IPS DF 6.9 (cell line): Measurements from ENCODE around the gene ANKRD28.
"Not testable (repeated sequence)": the region's sequence is repeated elsewhere in the genome, so short reads cannot be mapped to it uniquely, and the experiment has no call there.

Experiments
- DNase-seq: peaks from one replicate; pipeline ENCODE4 v3.0.0-alpha.2; 2013; ENCODE audit warnings: low read depth, low spot score
- H3K27ac ChIP-seq: one replicate; pipeline ENCODE4 v1.5.1; 2013; ENCODE audit warnings: low read length, control low read depth
- H3K27me3 ChIP-seq: 2 replicates; pipeline ENCODE4 v1.6.1; 2013; ENCODE audit warnings: mild to moderate bottlenecking, low read length; ENCODE audit not compliant: control insufficient read depth, insufficient read depth
- H3K36me3 ChIP-seq: 2 replicates; pipeline ENCODE4 v1.6.1; 2013; ENCODE audit warnings: low read length; ENCODE audit not compliant: control insufficient read depth, insufficient read depth
- H3K4me1 ChIP-seq: 2 replicates; pipeline ENCODE4 v1.6.1; 2013; ENCODE audit warnings: low read length; ENCODE audit not compliant: control insufficient read depth, insufficient read depth
- H3K4me3 ChIP-seq: 2 replicates; pipeline ENCODE4 v1.5.1; 2013; ENCODE audit warnings: mild to moderate bottlenecking, low read length
- H3K9me3 ChIP-seq: 2 replicates; pipeline ENCODE4 v1.6.1; 2013; ENCODE audit warnings: low read length, inconsistent platforms; ENCODE audit not compliant: control insufficient read depth, insufficient read depth
- WGBS: extraction: QIAGEN DNeasy Blood & Tissue Kit; methylation state at CpG from one replicate; pipeline ENCODE4 v1.1.7; 2013; ENCODE audit warnings: mixed read lengths, missing lambda C conversion rate; ENCODE audit not compliant: insufficient read length, insufficient coverage; 5-methylcytosine and 5-hydroxymethylcytosine counted together

ANKRD28 gene

GRCh38 chr3:15797642-15798303 lies at the start of gene ANKRD28:
Gene ANKRD28, minus strand, starts transcription at chr3:15797979. Its CDS starts 1,458 bp downstream, at chr3:15796521.
- DNase-seq: no peak
- no peaks in the 10 kb centered on the region for H3K27me3 ChIP-seq
- H3K4me1 ChIP-seq: peaks cover 5% of the 10 kb centered on the region; the same call in 1 of the 2 replicates
- no peak within 1 kb of the TSS for H3K27ac ChIP-seq
- H3K4me3 ChIP-seq: no peak within 1 kb of the TSS
- no peaks in the 10 kb centered on the region for H3K36me3 ChIP-seq
- H3K9me3 ChIP-seq: no peaks in the 10 kb centered on the region
- no CpG with 5 or more reads among the region's 6 CpGs for WGBS

DNA sequence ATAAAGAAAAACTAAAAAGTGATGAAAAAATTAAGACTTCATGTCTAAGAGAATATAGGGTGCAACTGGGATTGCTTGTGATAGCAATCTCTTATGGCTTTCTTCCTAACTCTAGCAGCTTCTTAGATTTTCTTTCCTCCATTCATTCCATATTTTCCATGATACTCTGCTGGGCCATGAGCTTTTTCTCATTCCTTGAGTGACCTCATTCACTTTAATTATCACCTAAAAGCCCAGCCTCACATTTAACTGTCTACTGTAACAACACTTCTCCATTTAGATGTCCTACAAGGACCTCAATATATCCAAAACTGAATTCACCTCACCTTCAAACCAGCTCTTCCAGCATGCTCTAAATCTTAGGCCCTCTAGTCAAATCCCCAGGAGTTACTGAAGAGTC lies 49.5 kb upstream of the ANKRD28 start:
- no peak overlapping the region for H3K4me3 ChIP-seq
- H3K27me3 ChIP-seq: no peaks in the 10 kb centered on the region
- no peak for DNase-seq
- H3K27ac ChIP-seq: no peak overlapping the region
- no peaks in the 10 kb centered on the region for H3K9me3 ChIP-seq
- no peaks in the 10 kb centered on the region for H3K36me3 ChIP-seq
- no peaks in the 10 kb centered on the region; the same call in 1 of the 2 replicates for H3K4me1 ChIP-seq

GRCh38 chr3:15846606-15847005 lies 48.8 kb upstream of the ANKRD28 start:
- Histone ChIP-seq H3K27me3 (no peaks in the 10 kb centered on the region), H3K4me1 (no peaks in the 10 kb centered on the region; the same call in 1 of the 2 replicates), H3K9me3 (no peaks in the 10 kb centered on the region), H3K27ac (no peak overlapping the region), H3K36me3 (no peaks in the 10 kb centered on the region), H3K4me3 (no peak overlapping the region)
- no peak for DNase-seq

- Histone ChIP-seq H3K4me3 (no peak overlapping the region), H3K9me3 (no peaks in the 10 kb centered on the region), H3K27ac (no peak overlapping the region), H3K36me3 (no peaks in the 10 kb centered on the region), H3K27me3 (no peaks in the 10 kb centered on the region), H3K4me1 (no peaks in the 10 kb centered on the region; the same call in 1 of the 2 replicates)
- no peak for DNase-seq
- WGBS: no CpG with 5 or more reads among the region's 3 CpGs
These were observed 47.7 kb upstream of the ANKRD28 start for GRCh38 chr3:15845475-15845874.

DNA sequence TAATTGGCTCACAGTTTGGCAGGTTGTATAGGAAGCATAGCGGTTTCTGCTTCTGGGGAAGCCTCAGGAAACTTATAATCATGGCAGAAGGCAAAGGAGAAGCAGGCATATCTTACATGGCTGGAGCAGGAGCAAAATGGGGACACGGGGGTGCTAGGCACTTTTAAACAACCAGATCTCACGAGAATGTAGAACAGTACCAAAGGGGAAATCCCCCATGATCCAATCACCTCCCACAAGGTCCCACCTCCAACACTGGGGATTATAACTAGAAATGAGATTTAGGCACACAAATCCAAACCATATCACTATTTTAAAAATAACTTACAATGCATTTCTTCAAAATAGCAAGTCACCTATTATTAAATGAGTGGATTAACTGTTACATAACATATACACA lies 47.1 kb upstream of the ANKRD28 start:
- no peaks in the 10 kb centered on the region for H3K36me3 ChIP-seq
- no peak for DNase-seq
- H3K4me3 ChIP-seq: no peak overlapping the region
- no CpG with 5 or more reads among the region's 3 CpGs for WGBS
- H3K4me1 ChIP-seq: no peaks in the 10 kb centered on the region; the same call in 1 of the 2 replicates
- H3K27ac ChIP-seq: no peak overlapping the region
- no peaks in the 10 kb centered on the region for H3K9me3 ChIP-seq
- no peaks in the 10 kb centered on the region for H3K27me3 ChIP-seq

DNA sequence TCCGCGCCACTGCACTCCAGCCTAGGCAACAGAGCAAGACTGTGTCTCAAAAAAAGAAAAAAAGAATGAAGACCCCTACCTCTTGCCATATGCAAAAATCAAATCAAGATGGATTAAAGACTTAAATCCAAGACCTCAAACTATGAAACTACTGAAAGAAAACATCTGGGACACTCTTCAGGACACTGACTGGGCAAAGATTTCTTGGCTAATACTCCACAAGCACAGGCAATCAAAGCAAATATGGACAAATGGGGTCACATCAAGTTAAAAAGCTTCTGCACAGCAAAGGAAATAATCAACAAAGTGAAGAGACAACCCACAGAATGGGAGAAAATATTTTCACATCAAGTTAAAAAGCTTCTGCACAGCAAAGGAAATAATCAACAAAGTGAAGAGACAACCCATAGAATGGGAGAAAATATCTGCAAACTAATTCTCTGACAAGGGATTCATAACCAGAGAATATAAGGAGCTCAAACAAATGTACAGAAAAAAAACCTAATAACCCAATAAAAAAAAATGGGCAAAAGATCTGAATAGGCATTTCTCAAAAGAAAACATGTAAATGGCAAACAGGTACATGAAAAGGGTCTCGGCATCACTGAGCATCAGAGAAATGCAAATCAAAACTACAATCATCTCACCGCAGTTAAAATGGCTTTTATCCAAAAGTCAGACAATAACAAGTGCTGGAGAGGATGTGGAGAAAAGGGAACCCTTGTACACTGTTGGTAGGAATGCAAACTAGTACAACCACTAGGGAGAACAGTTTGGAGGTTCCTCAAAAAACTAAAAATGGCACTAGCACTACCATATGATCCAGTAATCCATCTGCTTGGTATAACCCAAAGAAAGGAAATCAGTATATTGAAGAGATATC lies 43.6 kb upstream of the ANKRD28 start:
- not testable (repeated sequence) for H3K36me3 ChIP-seq, H3K4me1 ChIP-seq, H3K9me3 ChIP-seq, H3K4me3 ChIP-seq, DNase-seq, H3K27me3 ChIP-seq, H3K27ac ChIP-seq
- no CpG with 5 or more reads among the region's 4 CpGs for WGBS

DNA sequence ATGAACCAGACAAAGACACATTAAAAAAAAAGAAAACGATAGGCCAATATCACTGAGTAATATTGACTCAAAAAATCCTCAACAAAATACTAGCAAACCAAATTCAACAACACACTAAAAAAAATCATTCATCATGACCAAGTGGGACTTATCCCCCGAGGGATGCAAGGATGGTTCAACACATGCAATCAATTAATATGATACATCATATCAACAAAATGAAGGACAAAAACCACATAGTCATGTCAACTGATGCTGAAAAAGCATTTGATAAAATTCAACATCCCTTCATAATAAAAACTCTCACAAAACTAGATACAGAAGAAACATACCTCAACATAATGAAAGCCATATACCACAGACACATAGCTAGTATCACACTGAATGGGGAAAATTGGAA lies 41.8 kb upstream of the ANKRD28 start:
- no peaks in the 10 kb centered on the region for H3K9me3 ChIP-seq

GRCh38 chr3:15831927-15832326 lies 34.1 kb upstream of the ANKRD28 start:
- Histone ChIP-seq H3K9me3 (no peaks in the 10 kb centered on the region), H3K27me3 (no peaks in the 10 kb centered on the region), H3K36me3 (no peaks in the 10 kb centered on the region), H3K27ac (no peak overlapping the region), H3K4me3 (no peak overlapping the region), H3K4me1 (no peaks in the 10 kb centered on the region)
- DNase-seq: no peak
- WGBS: no CpG with 5 or more reads among the region's 1 CpG

More for the DNA sequence above, 41.8 kb upstream of the ANKRD28 start:
- H3K27ac ChIP-seq: no peak overlapping the region
- H3K27me3 ChIP-seq: no peaks in the 10 kb centered on the region
- WGBS: no CpG with 5 or more reads among the region's 2 CpGs
- H3K4me1 ChIP-seq: no peaks in the 10 kb centered on the region
- no peak for DNase-seq
- H3K4me3 ChIP-seq: no peak overlapping the region
- no peaks in the 10 kb centered on the region for H3K36me3 ChIP-seq

DNA sequence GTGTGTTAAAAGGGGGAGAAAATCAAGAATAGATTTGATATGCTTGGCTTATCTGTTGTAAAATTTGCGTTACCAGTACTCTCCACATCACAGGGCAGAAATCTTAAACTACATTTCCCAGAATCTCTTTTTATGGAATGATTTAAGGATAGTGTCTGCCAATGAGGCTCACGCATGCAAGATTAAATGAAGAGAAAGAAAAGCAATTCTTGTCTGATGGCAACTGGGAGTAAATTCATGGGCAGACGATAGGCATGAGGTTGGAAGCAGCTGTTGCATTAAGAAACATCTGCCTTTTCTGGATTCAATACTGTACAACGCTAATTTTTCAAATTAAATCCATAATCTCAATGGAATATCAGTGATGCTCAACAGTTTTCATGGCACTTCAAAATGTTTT lies 27.2 kb upstream of the ANKRD28 start:
- Histone ChIP-seq H3K4me3 (no peak overlapping the region), H3K9me3 (no peaks in the 10 kb centered on the region), H3K27me3 (no peaks in the 10 kb centered on the region), H3K36me3 (no peaks in the 10 kb centered on the region), H3K27ac (no peak overlapping the region), H3K4me1 (no peaks in the 10 kb centered on the region)
- DNase-seq: no peak
- WGBS: no CpG with 5 or more reads among the region's 4 CpGs

DNA sequence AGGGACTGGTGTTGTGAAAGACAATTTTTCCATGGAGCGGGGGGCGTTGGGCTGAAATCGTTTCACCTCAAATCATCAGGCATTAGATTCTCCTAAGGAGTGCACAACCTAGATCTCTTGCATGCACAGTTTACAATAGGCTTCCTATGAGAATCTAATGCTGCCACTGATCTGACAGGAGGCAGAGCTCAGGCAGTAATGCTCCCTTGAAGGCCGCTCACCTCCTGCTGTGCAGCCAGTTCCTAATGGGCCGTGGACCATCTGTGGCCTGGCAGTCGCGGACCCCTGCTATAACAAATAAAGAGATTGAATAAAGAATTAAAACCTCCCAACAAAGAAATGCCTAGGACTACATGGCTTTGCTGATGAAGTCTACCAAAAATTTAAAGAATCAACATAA lies 25.3 kb upstream of the ANKRD28 start:
- DNase-seq: no peak
- Histone ChIP-seq H3K27ac (no peak overlapping the region), H3K36me3 (no peaks in the 10 kb centered on the region), H3K4me3 (no peak overlapping the region), H3K9me3 (no peaks in the 10 kb centered on the region), H3K4me1 (no peaks in the 10 kb centered on the region), H3K27me3 (no peaks in the 10 kb centered on the region)
- WGBS: no CpG with 5 or more reads among the region's 7 CpGs
